ENCODE data around the gene EVI5.
"Not testable (repeated sequence)": the region's sequence is repeated elsewhere in the genome, so short reads cannot be mapped to it uniquely, and the experiment has no call there.

Gene EVI5

DNA sequence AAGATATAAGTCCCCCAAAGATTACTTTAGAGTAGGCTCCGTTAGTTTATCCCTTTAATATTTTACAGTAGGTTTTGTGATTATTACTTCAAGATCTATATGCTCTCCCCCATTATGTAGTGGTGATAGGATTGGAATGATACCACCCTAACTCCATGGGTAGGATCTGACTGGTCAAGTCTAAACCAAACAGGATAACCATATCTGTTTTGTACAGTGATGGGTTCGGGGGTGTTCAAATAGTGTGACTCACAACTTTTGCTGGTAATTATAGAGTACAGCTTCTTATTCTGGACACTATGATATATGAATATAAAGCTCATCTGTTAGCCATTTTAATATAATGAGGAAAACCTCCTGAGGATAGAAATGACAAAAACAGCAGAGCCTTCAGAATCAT is 212.4 kb downstream of the EVI5 start:
- DNase-seq (ENCODE audit: low read depth), result no peak

DNA sequence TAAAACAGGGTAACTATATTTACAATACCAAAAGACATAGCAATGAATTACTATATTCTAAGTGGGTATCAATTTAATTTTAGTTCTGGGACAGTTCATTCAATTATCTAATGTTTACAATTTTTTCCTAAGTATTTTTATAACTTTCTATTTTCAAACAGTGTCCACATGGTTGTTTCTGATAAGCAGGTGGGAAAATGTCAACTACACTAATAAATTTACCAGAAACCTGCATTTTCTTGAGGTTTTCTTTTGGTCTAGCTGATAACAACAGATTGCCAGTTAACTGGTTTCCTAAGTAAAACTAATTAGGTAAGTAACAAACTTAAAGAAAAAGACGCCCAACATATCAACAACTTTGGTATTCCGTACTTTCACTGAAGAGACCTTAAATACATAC is 213.3 kb downstream of the EVI5 start:
- no peak for DNase-seq (ENCODE audit: low read depth)

DNA sequence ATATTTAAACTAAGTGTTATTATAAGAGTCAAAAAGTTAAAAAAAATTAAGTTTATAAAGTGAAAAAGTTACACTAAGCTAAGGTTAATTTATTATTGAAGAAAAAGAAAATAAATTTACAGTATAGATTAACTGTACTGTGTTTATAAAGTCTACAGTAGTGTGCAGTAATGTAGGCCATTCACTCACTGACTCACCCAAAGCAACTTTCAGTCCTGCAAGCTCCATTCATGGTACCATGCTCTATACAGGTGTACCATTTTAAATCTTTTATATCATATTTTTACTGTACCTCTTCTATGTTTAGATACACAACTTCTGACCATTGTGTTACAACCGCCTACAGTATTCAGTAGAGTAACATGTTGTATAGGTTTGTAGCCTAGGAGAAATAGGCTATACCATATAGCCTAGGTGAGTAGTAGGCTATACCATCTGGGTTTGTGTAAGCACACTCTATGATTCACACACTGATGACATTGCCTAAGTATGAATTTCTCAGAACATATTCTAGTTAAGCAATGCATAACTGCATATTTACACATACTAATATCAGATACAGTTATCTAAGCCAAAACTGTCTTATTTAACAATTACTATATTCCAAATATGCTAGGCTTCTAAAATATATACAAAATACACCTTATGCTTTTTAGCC is 217.6 kb downstream of the EVI5 start:
- DNase-seq (ENCODE audit: low read depth), result peak; percentile 54

DNA sequence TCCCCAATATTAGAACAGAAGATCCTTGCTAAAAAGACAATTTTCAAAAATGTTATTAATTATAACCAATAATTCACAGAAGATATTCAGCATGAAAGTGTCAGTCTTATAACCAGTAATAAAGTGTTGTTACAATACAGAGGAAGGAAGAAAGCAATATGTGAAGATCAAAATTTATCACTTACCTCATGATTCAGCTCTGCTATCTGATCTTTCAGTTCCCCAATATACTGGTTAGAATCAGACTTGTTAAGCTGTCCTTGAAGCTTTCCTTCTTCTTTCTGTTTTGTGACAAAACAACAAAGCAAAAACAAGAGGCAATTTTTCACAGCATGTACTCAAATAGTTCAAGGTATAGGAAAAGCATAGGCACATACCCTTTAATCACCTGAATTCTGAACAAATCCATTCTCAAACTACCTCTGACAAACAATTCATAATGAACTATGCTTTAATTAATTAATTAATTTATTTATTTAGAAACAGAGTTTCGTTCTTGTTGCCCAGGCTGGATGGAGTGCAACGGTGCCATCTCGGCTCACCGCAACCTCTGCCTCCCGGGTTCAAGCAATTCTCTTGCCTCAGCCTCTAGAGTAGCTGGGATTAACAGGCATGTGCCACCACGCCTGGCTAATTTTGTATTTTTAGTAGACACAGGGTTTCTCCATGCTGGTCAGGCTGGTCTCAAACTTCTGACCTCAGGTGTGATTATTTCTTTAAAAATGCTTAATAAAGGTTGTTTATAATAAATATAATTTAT is 221.3 kb downstream of the EVI5 start:
- no peak for DNase-seq (ENCODE audit: low read depth)

DNA sequence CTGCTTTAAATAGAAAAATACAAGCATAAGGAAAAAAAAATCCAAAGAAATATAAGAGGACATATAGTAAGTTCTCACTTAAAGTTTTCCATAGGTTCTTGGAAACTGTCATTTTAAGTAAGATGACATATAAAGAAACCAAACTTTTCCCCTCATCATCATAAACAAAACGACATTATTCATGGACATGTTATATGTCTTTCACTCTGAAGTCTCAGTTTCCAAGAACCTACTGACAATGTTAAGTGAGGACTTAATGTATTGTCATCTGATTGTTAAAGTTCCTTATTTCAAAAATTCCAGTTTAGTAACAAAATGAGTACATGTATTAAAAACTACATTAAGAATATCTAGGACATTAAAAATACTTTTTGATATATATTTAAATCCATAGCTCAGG is 228.6 kb downstream of the EVI5 start:
- DNase-seq (ENCODE audit: low read depth), result no peak

DNA sequence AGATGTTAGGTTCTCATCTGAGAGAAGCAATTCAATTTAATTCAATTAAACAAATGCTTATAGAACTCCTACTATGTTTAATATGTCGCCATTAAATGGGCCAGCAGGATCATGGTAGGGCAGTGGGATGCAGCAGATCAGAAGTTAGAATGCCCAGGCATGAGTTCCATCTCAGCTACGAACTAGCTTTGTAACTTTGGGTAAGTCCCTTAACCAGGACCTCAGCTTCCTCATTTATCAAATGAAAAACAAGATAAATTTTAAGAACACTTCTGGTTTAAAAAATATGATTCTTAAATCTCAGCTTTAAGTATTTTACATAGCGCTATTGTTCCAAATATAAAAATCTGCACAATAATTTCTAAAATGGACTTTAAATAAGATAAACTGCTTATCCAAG is 230.7 kb downstream of the EVI5 start:
- no peak for DNase-seq (ENCODE audit: low read depth)

DNA sequence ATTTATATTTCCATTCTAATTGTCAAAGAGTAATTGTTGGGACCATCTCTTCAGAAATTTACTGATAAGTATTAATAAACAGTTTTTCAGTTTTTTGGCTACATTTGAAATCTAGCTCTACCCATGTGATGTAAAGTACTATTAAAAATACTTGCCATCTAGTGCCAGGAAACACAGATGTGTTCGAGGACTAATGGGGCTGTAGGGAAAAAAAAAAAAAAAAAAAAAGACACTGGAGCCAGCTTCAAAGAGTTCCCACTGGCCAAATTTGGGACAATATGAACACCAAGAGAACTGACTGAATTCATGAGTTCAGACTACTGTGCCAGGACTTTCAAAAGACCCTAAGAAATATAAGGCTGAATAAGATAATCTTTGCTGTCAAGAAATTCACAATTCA is 233.0 kb downstream of the EVI5 start:
- no peak for DNase-seq (ENCODE audit: low read depth)

DNA sequence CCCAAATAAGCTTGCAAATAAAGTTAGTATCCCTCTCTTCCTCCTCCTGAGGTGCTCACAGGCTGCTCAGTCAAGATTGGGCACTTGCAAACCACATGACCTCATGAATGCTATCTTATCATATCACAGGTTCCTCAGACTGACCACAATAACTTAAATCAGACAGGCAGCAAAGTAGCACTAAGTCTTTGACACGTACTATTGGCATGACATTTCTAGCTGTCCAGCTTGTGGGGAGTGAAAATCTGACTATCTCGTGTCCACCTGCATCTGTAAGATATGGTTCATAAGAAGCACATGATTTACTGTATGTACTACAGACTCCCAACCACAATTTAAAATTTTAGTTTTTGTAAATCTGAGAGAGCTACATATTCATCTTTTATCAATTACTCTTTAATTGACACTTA is 240.1 kb downstream of the EVI5 start:
- DNase-seq (ENCODE audit: low read depth), result no peak

DNA sequence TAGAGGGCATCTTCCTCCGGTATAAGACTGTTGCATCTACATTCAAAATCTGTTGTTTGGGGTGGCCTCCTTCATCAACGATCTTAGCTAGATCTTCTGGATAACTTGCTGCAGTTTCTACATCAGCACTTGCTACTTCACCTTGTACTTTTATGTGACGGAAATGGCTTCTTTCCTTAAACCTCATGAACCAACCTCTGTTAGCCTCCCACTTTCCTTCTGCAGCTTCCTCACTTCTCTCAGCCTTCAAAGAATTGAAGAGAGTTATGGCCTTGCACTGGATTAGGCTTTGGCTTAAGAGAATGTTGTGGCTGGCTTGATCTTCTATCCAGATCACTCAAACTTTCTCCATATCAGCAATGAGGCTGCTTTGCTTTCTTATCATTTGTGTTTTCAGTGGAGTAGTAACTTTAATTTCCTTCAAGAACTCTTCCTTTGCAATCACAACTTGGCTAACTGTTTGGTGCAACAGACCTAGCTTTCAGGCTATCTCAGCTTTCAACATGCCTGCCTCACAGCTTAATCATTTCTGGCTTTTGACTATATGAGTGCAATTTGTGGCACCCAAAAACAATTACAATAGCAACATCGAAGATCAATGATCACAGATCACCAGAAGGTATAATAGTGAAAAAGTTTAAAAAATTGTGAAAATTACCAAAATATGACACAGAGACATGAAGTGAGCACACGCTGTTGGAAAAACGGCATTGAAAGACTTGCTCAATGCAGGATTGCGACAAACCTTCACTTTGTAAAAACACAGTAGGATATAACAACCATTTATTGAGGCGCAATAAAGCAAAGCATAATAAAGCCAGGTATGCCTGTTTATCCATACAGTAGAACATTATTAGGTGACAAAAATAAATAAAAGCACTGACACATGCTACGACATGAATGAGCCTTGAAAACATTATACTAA is 241.5 kb downstream of the EVI5 start:
- DNase-seq (ENCODE audit: low read depth), result no peak

DNA sequence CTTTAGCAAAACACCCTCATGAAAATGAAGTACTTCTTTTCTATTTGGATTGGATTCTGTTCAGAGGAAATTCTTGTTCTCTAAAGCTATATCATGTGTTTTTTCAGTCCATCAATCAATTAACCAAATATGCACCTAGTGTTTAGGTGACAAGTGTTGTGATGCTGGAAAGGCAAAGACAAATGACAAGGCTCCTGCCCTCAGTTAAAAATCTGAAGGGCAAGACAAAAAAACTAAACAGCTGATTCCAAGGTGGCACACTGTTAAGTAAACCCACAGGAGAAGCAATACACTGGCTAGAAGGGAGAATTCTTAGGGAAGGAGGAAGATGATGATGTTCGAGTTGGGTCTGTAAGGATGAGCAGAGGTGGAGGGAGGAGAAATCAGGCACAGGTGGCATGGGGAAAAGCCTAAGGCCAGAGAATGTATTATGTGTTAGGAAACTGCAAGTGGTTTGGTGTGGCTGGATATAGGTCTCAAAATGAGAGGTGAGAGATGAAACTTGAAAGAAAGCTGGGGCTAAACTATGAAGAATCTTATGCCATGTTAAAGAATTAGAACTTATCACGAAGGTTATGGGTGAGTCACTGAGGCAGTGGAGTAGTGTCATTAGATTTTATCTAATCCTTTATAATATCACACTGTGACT is 246.4 kb downstream of the EVI5 start:
- no peak for DNase-seq (ENCODE audit: low read depth)

DNA sequence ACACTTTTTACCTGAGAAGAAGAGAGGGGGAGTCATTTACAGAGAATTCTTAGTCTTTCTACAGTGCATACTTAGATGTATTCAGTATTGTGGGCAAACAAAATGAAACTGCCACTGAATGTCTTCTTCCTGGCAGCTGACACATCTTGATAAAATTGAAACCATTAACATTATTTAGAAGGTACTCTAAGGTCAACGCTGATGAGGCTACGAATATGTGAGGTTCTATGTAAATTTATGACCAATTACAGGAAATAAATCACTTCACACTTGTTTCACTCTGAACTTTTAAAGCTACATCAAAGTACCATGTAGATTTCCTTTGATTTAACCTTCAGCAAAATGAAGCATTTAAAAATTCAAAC is 246.9 kb downstream of the EVI5 start:
- no peak for DNase-seq (ENCODE audit: low read depth)

DNA sequence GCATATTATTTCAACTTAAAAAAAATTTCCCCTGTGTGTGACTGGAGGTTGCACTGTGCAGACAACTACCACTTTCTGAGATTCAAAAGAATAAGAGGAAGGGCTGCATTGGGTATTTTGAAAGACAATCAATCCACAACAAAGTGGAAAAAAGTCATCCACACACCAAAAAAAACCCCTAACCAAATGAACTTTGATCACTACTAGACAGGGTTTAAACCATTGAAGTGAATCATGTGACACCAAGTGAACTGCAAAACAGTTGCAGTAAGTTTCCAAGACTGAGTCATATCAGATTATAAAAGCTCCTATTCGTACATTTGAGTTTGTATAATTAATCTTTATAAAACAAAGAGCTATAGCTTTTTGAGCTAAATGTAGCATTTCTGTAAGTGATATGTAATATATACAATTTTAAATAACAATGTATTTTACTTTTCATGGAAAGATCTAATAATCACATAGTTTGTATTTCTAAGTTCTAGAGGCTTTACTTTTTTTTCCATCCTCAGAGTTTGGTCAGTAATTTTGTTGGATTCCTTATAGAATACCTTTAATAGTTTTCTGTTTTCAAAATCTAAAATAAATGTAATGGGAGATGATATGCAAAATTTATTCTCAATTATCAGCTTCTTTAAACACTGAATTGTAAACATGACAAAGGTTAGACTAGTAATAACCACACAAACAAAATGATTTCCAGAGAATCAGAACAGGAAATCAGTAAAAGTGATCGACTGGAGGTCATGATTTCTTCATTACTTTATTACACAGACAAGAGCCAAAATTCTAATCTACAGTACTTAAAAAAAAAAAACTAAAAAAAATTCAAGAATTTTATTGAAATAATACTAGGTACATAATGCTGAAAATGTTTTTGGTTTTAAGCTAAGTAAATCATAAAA is 247.7 kb downstream of the EVI5 start:
- DNase-seq (ENCODE audit: low read depth), result no peak

DNA sequence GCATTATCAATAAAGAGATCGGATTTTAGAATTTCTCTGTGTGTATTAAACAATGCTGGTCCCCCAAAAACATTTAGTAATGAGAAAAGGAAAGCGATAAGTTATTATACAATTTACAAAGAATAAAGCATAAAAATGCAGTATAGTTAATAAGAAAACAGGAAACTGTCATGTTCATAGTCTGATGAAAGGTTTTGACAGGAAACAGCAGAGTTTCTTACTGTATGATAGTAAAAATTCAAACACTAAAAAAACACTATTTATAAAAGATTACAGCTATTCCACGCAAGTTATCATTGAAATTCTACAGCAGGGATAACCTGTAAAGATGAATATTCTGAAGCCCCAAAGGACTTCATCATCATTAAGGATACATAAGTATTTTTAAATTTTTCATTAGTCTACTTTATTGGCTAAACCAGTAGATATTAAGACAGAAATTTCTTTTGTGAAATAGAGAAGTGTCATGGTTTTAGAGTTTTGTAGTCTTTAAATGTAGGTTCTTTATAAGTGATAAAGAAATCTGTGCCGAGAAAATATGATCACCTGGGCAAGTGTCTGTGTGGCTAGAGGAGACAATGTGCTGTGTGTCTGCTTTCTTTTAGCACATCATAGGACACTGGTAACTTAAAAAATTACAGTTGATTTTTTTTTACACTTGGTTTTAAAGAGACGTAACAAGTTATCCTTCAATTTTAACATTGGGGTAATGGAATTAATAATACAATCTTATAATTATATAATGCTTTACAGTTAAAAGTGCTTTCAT is 248.5 kb downstream of the EVI5 start:
- DNase-seq (ENCODE audit: low read depth), result no peak

DNA sequence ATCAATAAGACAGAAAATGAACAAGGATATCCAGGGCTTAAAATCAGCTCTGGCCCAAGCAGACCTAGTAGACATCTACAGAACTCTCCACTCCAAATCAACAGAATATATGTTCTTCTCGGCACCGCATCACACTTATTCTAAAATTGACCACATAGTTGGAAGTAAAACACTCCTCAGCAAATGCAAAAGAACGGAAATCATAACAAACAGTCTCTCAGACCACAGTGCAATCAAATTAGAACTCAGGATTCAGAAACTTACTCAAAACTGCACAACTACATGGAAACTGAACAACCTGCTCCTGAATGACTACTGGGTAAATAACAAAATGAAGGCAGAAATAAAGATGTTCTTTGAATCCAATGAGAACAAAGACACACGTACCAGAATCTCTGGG is 252.5 kb downstream of the EVI5 start:
- not testable (repeated sequence) for DNase-seq (ENCODE audit: low read depth)

DNA sequence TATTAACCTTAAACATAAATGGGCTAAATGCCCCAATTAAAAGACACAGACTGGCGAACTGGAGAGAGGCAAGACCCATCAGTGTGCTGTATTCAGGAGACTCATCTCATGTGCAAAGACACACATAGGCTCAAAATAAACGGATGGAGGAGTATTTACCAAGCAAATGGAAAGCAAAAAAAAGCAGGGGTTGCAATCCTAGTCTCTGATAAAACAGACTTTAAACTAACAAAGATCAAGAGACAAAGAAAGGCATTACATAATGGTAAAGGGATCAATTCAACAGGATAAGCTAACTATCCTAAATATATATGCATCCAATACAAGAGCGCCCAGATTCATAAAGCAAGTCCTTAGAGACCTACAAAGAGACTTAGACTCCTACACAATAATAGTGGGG is 253.0 kb downstream of the EVI5 start:
- DNase-seq (ENCODE audit: low read depth), result not testable (repeated sequence)

DNA sequence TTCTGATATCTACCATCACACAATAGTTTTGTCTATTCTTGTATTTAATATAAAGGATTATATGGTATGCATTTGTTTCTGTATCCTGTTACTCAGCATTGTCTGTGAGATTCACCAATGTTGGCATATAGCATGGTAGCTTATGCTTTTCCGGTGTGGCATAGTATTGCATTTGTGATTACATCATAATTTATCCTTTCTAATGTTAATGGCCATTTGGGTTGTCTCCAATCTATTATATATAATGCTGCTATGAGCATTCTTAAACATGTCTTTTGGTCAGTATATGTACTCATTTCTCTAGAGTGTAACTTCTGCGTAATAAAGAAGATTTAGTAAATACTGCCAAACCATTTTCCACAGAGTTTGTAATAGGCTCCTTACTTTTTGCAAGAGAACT is 257.2 kb downstream of the EVI5 start:
- DNase-seq (ENCODE audit: low read depth), result no peak

DNA sequence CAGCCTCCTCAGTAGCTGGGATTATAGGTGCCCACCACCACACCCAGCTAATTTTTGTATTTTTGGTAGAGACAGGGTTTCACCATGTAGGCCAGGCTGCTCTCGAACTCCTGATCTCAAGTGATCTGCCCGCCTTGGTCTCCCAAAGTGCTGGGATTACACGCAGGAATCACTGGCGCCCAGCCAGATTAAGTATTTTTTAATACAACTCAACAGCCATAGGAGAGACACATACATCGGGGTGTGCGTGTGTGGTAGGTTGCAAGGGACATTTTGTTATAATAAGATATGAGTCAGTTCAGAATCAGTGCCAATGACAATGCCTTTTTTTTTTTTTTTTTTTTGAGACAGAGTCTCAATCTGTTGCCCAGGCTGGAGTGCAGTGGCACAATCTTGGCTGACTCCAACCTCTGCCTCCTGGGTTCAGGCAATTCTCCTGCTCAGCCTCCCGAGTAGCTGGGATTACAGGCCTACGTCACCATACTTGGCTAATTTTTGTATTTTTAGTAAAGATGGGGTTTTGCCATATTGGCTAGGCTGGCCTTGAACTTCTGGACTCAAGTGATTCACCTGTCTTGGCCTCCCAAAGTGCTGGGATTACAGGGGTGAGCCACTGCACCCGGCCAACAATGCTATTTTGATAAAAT is 259.8 kb downstream of the EVI5 start:
- DNase-seq (ENCODE audit: low read depth), result not testable (repeated sequence)

DNA sequence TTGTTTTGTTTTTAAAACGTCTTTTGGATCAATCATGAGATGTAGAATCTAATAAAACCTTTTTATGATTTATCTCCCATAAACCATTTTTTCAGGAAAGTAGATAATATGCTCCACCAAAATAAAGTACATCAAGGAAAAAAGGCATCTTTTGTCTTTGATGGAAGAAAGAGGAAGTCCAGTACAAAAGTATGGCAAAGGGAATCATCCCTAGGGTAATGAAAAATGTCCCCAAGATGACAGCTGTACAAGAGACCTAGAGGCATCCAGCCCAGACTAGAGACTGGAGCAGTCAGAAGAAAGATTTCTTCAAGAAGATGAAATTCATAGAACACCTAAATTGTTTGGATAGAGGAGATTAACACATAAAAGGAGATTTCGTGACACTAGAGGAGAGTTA is 265.9 kb downstream of the EVI5 start:
- DNase-seq (ENCODE audit: low read depth), result no peak

DNA sequence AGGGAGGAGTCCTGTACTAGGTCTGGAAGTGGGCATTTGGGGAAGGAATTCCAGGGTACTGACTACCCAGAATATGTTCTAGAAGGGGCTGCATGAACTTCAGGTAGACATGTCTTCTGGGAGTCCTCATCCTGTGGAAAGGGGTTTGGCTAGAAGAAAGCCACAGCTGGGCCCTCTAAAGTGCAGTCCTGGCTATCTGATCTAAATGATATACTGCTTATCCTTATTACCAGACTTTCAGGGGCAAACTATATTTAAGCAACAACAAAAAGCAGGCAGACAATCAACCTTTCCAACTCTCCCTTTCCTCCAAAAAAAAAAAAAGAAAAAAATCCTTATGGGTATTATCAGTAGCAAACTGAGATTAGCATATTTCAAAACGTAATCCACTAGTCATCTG is 268.3 kb downstream of the EVI5 start:
- DNase-seq (ENCODE audit: low read depth), result no peak

DNA sequence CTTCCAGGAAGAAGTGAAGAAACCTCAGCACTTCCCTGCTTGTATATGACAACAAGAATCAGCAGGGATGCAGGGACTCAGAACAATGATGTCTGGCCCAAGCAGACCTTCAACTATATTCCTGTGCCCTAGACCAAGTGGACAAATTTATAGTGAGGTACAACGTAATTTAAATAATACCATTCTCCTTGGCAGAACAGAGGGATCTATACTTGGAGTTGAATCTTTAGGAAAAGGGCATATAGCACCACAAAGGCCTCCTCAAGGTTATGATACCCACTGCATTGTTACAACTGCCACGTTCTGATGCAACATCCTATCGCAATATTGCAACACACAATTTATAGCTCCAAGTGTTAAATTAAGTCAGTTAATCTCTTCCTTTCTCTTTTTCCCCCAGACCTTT is 269.1 kb downstream of the EVI5 start:
- no peak for DNase-seq (ENCODE audit: low read depth)
